ENCODE data around the gene SLITRK1.

Gene SLITRK1

GRCh38 chr13:83831796-83832195 is 50.5 kb downstream of the SLITRK1 start:
- Histone ChIP-seq H3K36me3 (ENCODE audit: control insufficient read depth, insufficient read depth, low read length) (no peaks in the 10 kb centered on the region), H3K4me3 (ENCODE audit: low read length) (no peak overlapping the region), H3K4me1 (ENCODE audit: control insufficient read depth, insufficient read depth, low read length) (peaks cover 3% of the 10 kb centered on the region), H3K9ac (ENCODE audit: low read length) (no peak overlapping the region), H3K27me3 (ENCODE audit: control insufficient read depth, insufficient read depth, low read length) (no peaks in the 10 kb centered on the region), H3K27ac (ENCODE audit: low read depth, low read length) (no peak overlapping the region)

DNA sequence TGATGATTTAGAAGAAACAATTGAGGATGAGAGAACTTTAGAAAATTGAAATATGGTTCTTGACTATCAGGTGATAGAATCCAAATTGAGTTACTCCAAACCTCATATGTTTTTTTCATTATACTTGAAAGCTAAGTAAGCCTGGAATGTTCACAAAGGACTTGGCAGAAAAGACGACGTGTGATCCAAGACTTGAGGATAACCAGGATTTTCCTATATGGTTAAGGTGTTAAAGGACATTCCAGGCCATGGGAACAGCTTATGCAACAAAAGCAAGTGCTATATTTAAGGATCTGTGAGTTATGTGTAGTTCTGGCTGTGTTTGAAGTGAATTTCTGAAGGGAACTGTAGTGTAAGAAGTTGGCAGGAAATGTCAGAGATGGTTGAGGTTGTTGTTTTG is 52.5 kb downstream of the SLITRK1 start:
- H3K27me3 ChIP-seq (ENCODE audit: control insufficient read depth, insufficient read depth, low read length), result no peaks in the 10 kb centered on the region
- no peak overlapping the region for H3K4me3 ChIP-seq (ENCODE audit: low read length)
- H3K36me3 ChIP-seq (ENCODE audit: control insufficient read depth, insufficient read depth, low read length), result no peaks in the 10 kb centered on the region
- peaks cover 3% of the 10 kb centered on the region for H3K4me1 ChIP-seq (ENCODE audit: control insufficient read depth, insufficient read depth, low read length)
- H3K27ac ChIP-seq (ENCODE audit: low read depth, low read length), result no peak overlapping the region
- H3K9ac ChIP-seq (ENCODE audit: low read length), result no peak overlapping the region

DNA sequence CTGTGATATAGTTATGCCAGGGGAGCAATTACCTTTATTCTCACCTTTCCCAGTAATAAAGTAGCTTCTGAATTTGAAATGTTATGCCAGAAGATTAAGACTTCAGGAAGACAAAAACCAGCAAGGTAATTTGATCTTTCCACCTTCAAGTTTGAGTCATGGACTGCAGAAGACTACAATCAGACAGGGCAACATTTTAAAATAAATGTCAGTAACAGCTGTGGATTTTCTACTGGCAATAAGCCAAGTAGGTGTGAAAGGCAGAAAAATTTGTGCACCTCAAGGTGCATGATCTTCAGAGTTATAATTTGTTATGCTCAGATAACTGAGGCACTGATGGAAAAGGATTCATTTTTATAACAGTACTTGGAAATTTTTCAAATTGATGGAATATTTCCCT is 54.9 kb downstream of the SLITRK1 start:
- Histone ChIP-seq H3K9ac (ENCODE audit: low read length) (no peak overlapping the region), H3K4me3 (ENCODE audit: low read length) (no peak overlapping the region), H3K36me3 (ENCODE audit: control insufficient read depth, insufficient read depth, low read length) (no peaks in the 10 kb centered on the region), H3K27ac (ENCODE audit: low read depth, low read length) (no peak overlapping the region), H3K4me1 (ENCODE audit: control insufficient read depth, insufficient read depth, low read length) (peaks cover 3% of the 10 kb centered on the region), H3K27me3 (ENCODE audit: control insufficient read depth, insufficient read depth, low read length) (no peaks in the 10 kb centered on the region)
